ENCODE measurements around the gene LCE4A. TPM values are rescaled to one million over a fixed set of nuclear protein-coding genes. Genes with fewer than 3 reads are reported as not detected.
"Not testable (repeated sequence)": the region's sequence is repeated elsewhere in the genome, so short reads cannot be mapped to it uniquely, and the experiment has no call there.

Gene LCE4A
- not detected for total RNA-seq
- not detected for polyA plus RNA-seq
- long read RNA-seq, donor 1 = 0 reads
- long read RNA-seq, donor 2 = 0 reads
- long read RNA-seq, donor 3 = 0 reads
- long read RNA-seq, donor 4 = 0 reads
- long read RNA-seq, donor 5 = 0 reads

- ATAC-seq (ENCODE audit: insufficient read depth, low FRiP score) (no peak), DNase-seq (no peak)
- Histone ChIP-seq H3K27ac (ENCODE audit: low read depth in 1 of 2, low read length in 1 of 2) (no peak within 1 kb of the TSS), H3K36me3 (ENCODE audit: control insufficient read depth in 4 of 4, insufficient read depth in 4 of 4, low read length in 4 of 4) (no peaks in the 10 kb centered on the region), H3K9ac (ENCODE audit: insufficient read depth in 1 of 2, low read length in 2 of 2) (no peak within 1 kb of the TSS), H3K9me3 (ENCODE audit: control insufficient read depth in 4 of 4, insufficient read depth in 3 of 4, low read length in 3 of 4) (peaks cover 0 to 3% (median 0%) of the 10 kb centered on the region in 4 donors), H3K4me3 (no peak within 1 kb of the TSS), H3K27me3 (ENCODE audit: control insufficient read depth in 3 of 3, insufficient read depth in 3 of 3, low read length in 2 of 3) (no peaks in the 10 kb centered on the region), H3K4me1 (ENCODE audit: control insufficient read depth in 5 of 5, insufficient read depth in 5 of 5, low read length in 5 of 5) (no peaks in the 10 kb centered on the region)
- 81 to 85% methylated on average over 2 of the region's 2 CpGs for whole genome bisulfite sequencing, 2 donors
- no peak for TF ChIP-seq CTCF (IDR thresholded peaks at IDR 0.05; ENCODE audit: control extremely low read depth, extremely low read depth)
Measured at GRCh38 chr1:152707860-152708259, at the start of gene LCE4A. TSS of gene LCE4A (plus strand) at chr1:152708160. CDS start at chr1:152709076, 916 bp downstream.

DNA sequence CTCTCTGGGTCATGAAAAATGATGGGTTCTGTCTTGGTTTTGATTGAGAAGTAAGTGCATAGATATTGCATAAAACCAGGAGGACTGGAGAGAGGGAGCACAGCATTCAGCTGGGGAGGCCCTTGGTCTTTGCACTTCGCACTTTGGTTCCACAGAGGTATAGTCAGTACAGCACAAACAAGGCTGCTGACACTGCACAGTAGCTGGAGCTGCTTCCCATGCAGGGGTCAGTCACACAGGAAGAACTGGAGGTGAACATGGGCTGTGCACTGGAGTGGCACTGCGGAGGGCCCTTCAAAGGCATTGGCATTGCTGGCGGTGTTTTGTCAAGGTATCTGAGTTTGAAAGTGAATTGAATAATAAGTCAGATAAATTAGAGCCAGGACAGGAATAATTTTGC is 49.3 kb upstream of the LCE4A start:
- no peak for TF ChIP-seq CTCF (IDR thresholded peaks at IDR 0.05; ENCODE audit: control extremely low read depth, extremely low read depth)
- Histone ChIP-seq H3K9me3 (ENCODE audit: control insufficient read depth in 4 of 4, insufficient read depth in 3 of 4, low read length in 3 of 4) (peaks cover 0 to 2% (median 0%) of the 10 kb centered on the region in 4 donors), H3K9ac (ENCODE audit: insufficient read depth in 1 of 2, low read length in 2 of 2) (no peak overlapping the region), H3K4me3 (no peak overlapping the region), H3K36me3 (ENCODE audit: control insufficient read depth in 4 of 4, insufficient read depth in 4 of 4, low read length in 4 of 4) (no peaks in the 10 kb centered on the region), H3K4me1 (ENCODE audit: control insufficient read depth in 5 of 5, insufficient read depth in 5 of 5, low read length in 5 of 5) (no peaks in the 10 kb centered on the region), H3K27ac (ENCODE audit: low read depth in 1 of 2, low read length in 1 of 2) (no peak overlapping the region), H3K27me3 (ENCODE audit: control insufficient read depth in 3 of 3, insufficient read depth in 3 of 3, low read length in 2 of 3) (peaks cover 0 to 2% (median 0%) of the 10 kb centered on the region in 3 donors)
- DNase-seq (no peak), ATAC-seq (ENCODE audit: insufficient read depth, low FRiP score) (no peak)
- WGBS, 2 donors = 89 to 95% methylated on average over 3 of the region's 3 CpGs

GRCh38 chr1:152663098-152663497 is 44.9 kb upstream of the LCE4A start, which contains the start of gene LCE2D:
TSS of gene LCE2D (plus strand) at chr1:152663380. CDS start at chr1:152664106, 726 bp downstream.
- no peak within 1 kb of the TSS for H3K9ac ChIP-seq (ENCODE audit: insufficient read depth in 1 of 2, low read length in 2 of 2)
- no peak for TF ChIP-seq CTCF (IDR thresholded peaks at IDR 0.05; ENCODE audit: control extremely low read depth, extremely low read depth)
- 62 to 75% methylated on average over 3 of the region's 3 CpGs for WGBS, 2 donors
- H3K36me3 ChIP-seq (ENCODE audit: control insufficient read depth in 4 of 4, insufficient read depth in 4 of 4, low read length in 4 of 4) = no peaks in the 10 kb centered on the region
- H3K27me3 ChIP-seq (ENCODE audit: control insufficient read depth in 3 of 3, insufficient read depth in 3 of 3, low read length in 2 of 3) = peaks cover 0 to 4% (median 2%) of the 10 kb centered on the region in 3 donors
- peaks cover 0 to 4% (median 2%) of the 10 kb centered on the region in 4 donors for H3K9me3 ChIP-seq (ENCODE audit: control insufficient read depth in 4 of 4, insufficient read depth in 3 of 4, low read length in 3 of 4)
- no peak for DNase-seq
- no peak for ATAC-seq (ENCODE audit: insufficient read depth, low FRiP score)
- no peak within 1 kb of the TSS for H3K4me3 ChIP-seq
- H3K27ac ChIP-seq (ENCODE audit: low read depth in 1 of 2, low read length in 1 of 2) = no peak within 1 kb of the TSS
- H3K4me1 ChIP-seq (ENCODE audit: control insufficient read depth in 5 of 5, insufficient read depth in 5 of 5, low read length in 5 of 5) = no peaks in the 10 kb centered on the region

- H3K4me1 ChIP-seq (ENCODE audit: control insufficient read depth in 5 of 5, insufficient read depth in 5 of 5, low read length in 5 of 5); H3K36me3 ChIP-seq (ENCODE audit: control insufficient read depth in 4 of 4, insufficient read depth in 4 of 4, low read length in 4 of 4); H3K27me3 ChIP-seq (ENCODE audit: control insufficient read depth in 3 of 3, insufficient read depth in 3 of 3, low read length in 2 of 3); H3K4me3 ChIP-seq; H3K9me3 ChIP-seq (ENCODE audit: control insufficient read depth in 4 of 4, insufficient read depth in 3 of 4, low read length in 3 of 4); DNase-seq; ATAC-seq (ENCODE audit: insufficient read depth, low FRiP score); H3K27ac ChIP-seq (ENCODE audit: low read depth in 1 of 2, low read length in 1 of 2); H3K9ac ChIP-seq (ENCODE audit: insufficient read depth in 1 of 2, low read length in 2 of 2): not testable (repeated sequence)
- WGBS, 2 donors = 90 to 92% methylated on average over 1 of the region's 1 CpG
Measured at GRCh38 chr1:152666171-152666570, 41.8 kb upstream of the LCE4A start.

Data from lung (tissue), 16 donors.